BLaER1 (cell line): Measurements from ENCODE around the gene LRP1.
A peak's percentile ranks its signal among the peaks of the same experiment; 100 is the strongest.

Experiments used
- H3K27ac ChIP-seq: shearing (Covaris generic); formaldehyde crosslinking; 2 replicates; pipeline ENCODE4 v1.8.1; 2022
- H3K27me3 ChIP-seq: shearing (Covaris generic); formaldehyde crosslinking; 2 replicates; pipeline ENCODE4 v1.8.1; 2022
- H3K36me3 ChIP-seq: shearing (Covaris generic); formaldehyde crosslinking; 2 replicates; pipeline ENCODE4 v1.8.1; 2022
- H3K4me1 ChIP-seq: shearing (Covaris generic); formaldehyde crosslinking; 2 replicates; pipeline ENCODE4 v1.8.1; 2022
- H3K4me2 ChIP-seq: shearing (Covaris generic); formaldehyde crosslinking; 2 replicates; pipeline ENCODE4 v1.8.1; 2022
- H3K4me3 ChIP-seq: shearing (Covaris generic); formaldehyde crosslinking; 2 replicates; pipeline ENCODE4 v1.8.1; 2022
- H3K9ac ChIP-seq: shearing (Covaris generic); formaldehyde crosslinking; 2 replicates; pipeline ENCODE4 v1.8.1; 2022
- H3K9me3 ChIP-seq: shearing (Covaris generic); formaldehyde crosslinking; 2 replicates; pipeline ENCODE4 v1.8.1; 2022
- H4K20me1 ChIP-seq: shearing (Covaris generic); formaldehyde crosslinking; 2 replicates; pipeline ENCODE4 v1.8.1; 2022
- Cebpa-rat ChIP-seq: shearing (Covaris generic); IDR thresholded peaks from 2 replicates; pipeline ENCODE4 v1.8.1; 2022

LRP1 gene

DNA sequence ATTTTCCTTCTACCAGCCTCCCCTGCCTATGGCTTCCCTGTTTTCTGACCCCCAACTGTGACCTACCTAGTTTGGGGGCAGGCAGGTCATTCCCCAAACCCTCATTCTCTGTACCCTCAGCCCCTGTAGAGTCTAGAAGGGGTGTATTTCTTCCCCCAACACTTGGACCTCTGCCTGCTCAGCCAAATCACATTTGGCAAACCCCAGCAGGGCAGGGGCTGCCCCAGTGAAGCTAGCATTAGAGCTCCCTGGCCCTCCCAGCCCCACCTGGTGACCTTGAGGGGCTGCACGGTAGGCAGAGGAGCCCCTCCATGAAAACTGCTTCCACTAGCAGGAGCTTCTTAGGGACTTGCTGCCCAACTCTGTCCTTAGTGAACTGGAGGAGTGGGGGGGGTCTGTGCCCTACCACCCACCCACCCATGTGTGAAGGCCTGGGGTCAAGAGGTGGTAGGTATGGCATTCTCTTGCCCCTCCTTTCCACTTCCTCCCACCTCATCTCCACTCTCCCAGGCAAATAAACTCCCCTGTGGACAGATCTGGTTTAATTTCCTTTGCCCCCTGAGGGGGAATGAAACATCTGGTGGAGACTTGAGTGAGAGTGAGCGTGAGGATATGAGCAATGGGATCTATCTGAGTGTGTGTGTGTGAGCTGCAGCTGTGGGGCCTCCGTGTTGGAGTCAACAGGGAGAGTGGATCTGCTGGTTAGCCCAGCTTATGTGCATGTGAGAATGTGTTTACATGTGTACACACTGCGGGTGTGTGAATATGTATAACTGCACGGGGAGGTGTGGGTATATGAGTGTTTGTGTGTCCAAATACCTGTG lies 90.0 kb downstream of the LRP1 start:
- H3K27me3 ChIP-seq: peaks cover 99% of the 10 kb centered on the region
- H3K27ac ChIP-seq: no peak overlapping the region
- peaks cover 51% of the 10 kb centered on the region for H3K4me1 ChIP-seq
- H4K20me1 ChIP-seq: peaks cover 92% of the 10 kb centered on the region
- no peak overlapping the region for H3K9ac ChIP-seq
- no peaks in the 10 kb centered on the region for H3K36me3 ChIP-seq
- no peak for TF ChIP-seq Cebpa-rat
- H3K4me3 ChIP-seq: no peak overlapping the region
- H3K4me2 ChIP-seq: 0 out of 2 replicates have a peak overlapping the region, but pooled peaks have one; percentile 99
- H3K9me3 ChIP-seq: no peaks in the 10 kb centered on the region

- Histone ChIP-seq H3K4me1 (peaks cover 51% of the 10 kb centered on the region), H3K4me3 (no peak overlapping the region)
- TF ChIP-seq Cebpa-rat: no peak
These were observed 91.1 kb downstream of the LRP1 start for GRCh38 chr12:57219205-57219992.

DNA sequence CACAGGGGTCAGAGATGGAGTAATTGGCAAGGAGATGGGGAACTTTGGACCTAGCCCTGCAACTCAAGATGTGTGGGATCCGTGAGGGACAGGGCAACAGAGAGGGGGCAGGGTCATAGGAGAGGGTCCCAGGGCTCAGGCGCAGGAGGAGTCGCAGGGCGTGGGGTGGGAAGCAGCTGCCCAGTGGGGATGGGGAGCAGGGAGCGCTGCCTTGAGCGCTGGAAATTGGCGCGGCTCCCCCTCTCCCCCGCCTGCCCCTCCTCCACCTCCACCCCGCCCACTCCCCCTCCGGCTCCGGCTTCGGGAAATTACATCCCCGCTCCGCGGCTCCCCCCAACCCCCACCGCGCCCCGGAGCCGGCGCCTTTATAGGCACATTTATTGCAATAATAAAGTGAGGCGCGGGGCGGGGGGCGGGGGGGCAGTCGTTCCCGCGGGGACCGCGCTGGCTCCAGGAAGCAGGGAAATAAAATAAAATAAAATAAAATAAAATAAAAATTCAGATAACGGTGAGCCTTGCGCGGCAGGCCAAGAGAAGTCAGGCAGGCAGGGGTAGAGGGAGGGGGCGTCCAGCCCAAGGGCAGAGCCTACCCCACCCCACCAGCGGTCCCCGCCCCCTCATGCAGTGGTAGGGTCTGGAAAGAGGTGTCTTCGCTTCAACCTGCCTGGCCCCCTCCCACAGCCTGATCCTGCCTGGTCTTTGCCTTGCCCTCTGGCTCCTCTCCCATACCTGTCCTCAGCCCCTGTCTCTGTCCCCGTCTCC lies 91.9 kb downstream of the LRP1 start:
- Histone ChIP-seq H3K4me1 (peaks cover 51% of the 10 kb centered on the region), H4K20me1 (peaks cover 89% of the 10 kb centered on the region), H3K9ac (no peak overlapping the region), H3K9me3 (no peaks in the 10 kb centered on the region), H3K36me3 (no peaks in the 10 kb centered on the region), H3K27ac (no peak overlapping the region), H3K27me3 (peaks cover 100% of the 10 kb centered on the region), H3K4me3 (no peak overlapping the region), H3K4me2 (no peak overlapping the region)
- no peak for TF ChIP-seq Cebpa-rat

More at GRCh38 chr12:57219205-57219992, 91.1 kb downstream of the LRP1 start:
- Histone ChIP-seq H3K27me3 (peaks cover 100% of the 10 kb centered on the region), H3K4me2 (no peak overlapping the region), H3K36me3 (no peaks in the 10 kb centered on the region), H3K9ac (no peak overlapping the region), H3K27ac (no peak overlapping the region), H3K9me3 (no peaks in the 10 kb centered on the region), H4K20me1 (peaks cover 93% of the 10 kb centered on the region)

DNA sequence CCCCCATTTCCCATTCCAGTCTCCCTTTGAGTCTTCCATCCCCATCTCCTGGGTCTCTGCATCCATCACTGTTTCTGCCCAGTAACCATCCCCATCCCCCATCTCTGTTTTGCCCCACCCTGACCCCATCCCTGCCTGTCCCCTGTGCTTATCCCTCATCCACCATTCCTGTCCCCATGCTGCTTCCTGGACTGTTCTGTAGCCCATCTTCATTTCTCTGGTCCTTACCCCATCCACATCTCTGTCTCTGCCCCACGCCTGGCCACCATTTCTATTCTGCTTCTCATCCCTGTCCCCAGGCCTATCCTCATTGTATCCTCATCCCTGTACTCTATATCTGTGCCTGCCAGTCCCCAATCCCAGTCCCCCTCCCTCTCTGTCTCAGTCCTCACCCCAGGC lies 92.5 kb downstream of the LRP1 start:
- Histone ChIP-seq H3K27me3 (peaks cover 100% of the 10 kb centered on the region), H3K9me3 (no peaks in the 10 kb centered on the region), H4K20me1 (peaks cover 83% of the 10 kb centered on the region), H3K4me1 (peaks cover 51% of the 10 kb centered on the region), H3K27ac (no peak overlapping the region), H3K9ac (no peak overlapping the region), H3K36me3 (no peaks in the 10 kb centered on the region), H3K4me2 (no peak overlapping the region), H3K4me3 (no peak overlapping the region)
- TF ChIP-seq Cebpa-rat: no peak

- Histone ChIP-seq H3K4me1 (peaks cover 51% of the 10 kb centered on the region), H3K4me2 (no peak overlapping the region), H4K20me1 (peaks cover 77% of the 10 kb centered on the region), H3K4me3 (no peak overlapping the region), H3K27me3 (peaks cover 100% of the 10 kb centered on the region), H3K36me3 (no peaks in the 10 kb centered on the region), H3K27ac (no peak overlapping the region), H3K9me3 (no peaks in the 10 kb centered on the region), H3K9ac (no peak overlapping the region)
- TF ChIP-seq Cebpa-rat: no peak
These were observed 93.1 kb downstream of the LRP1 start for GRCh38 chr12:57221169-57221917.

DNA sequence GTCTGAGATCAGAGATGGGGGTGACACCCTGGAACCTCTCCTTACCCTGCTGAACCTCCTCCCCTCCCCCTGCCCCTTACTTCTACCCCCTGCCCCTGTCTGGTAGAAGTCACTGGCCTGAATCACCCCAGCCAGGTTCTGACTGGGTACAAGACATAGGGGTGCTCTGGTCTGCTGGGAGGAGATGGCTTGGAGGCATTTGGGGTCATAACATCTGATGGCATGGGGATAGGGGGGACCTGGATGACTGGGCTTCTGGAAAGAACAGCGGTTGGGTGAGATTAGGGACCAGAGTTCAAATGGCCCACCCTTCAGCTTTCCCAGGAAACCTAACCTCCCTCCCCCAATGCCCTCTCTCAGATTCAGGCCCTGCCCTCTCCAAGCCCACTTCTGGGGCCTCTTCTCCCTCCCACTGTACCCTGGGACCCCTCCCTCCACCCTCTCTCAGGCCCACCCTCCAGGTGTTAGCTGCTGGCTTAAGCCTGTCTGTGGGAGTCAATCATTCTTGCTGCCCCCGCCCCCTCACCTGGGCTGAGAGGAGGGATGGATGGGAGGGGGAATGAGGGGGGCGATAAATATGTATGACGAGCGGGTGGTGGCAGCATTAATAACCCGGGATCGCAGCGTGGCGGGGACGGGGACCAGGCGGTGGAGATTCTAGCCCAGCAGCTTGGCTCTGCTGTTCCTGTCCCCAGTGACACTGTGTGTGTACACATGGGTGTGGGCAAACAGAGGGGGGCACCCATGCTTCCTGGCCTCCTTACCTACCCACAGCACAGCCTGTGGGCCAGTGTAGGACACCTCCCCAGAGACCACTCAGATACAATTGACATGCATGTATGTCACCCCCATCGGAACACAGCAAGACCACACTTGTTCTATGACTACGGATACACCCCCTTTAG lies 94.3 kb downstream of the LRP1 start:
- H3K4me1 ChIP-seq: peaks cover 52% of the 10 kb centered on the region
- H3K27me3 ChIP-seq: peaks cover 98% of the 10 kb centered on the region
- H4K20me1 ChIP-seq: peaks cover 67% of the 10 kb centered on the region

GRCh38 chr12:57223191-57224165 lies 95.2 kb downstream of the LRP1 start:
- H3K4me1 ChIP-seq: peaks cover 58% of the 10 kb centered on the region

More for the DNA sequence above, 94.3 kb downstream of the LRP1 start:
- H3K36me3 ChIP-seq: no peaks in the 10 kb centered on the region
- TF ChIP-seq Cebpa-rat: no peak
- no peak overlapping the region for H3K27ac ChIP-seq
- no peak overlapping the region for H3K9ac ChIP-seq
- H3K4me3 ChIP-seq: no peak overlapping the region
- no peaks in the 10 kb centered on the region for H3K9me3 ChIP-seq
- H3K4me2 ChIP-seq: peak overlapping the region; percentile 61; the same call in 1 of the 2 replicates

More at GRCh38 chr12:57223191-57224165, 95.2 kb downstream of the LRP1 start:
- H3K4me2 ChIP-seq: peak overlapping the region; percentile 61
- no peak overlapping the region for H3K9ac ChIP-seq
- H3K27me3 ChIP-seq: peaks cover 89% of the 10 kb centered on the region
- no peaks in the 10 kb centered on the region for H3K36me3 ChIP-seq
- no peaks in the 10 kb centered on the region for H3K9me3 ChIP-seq
- no peak for TF ChIP-seq Cebpa-rat
- no peak overlapping the region for H3K27ac ChIP-seq
- H4K20me1 ChIP-seq: peaks cover 58% of the 10 kb centered on the region
- no peak overlapping the region for H3K4me3 ChIP-seq
